IPS-18c (cell line): ENCODE measurements around the gene CILP2.

Source experiments
- H3K4me3 ChIP-seq: 2 replicates; pipeline ENCODE4 v1.7.0; 2013; ENCODE audit warnings: low read depth, mild to moderate bottlenecking, low read length, moderate library complexity; ENCODE audit not compliant: insufficient read depth
- H3K9me3 ChIP-seq: one replicate; pipeline ENCODE4 v1.6.1; 2013; ENCODE audit warnings: mild to moderate bottlenecking, low read length, moderate library complexity; ENCODE audit not compliant: control insufficient read depth, insufficient read depth

CILP2 gene

DNA sequence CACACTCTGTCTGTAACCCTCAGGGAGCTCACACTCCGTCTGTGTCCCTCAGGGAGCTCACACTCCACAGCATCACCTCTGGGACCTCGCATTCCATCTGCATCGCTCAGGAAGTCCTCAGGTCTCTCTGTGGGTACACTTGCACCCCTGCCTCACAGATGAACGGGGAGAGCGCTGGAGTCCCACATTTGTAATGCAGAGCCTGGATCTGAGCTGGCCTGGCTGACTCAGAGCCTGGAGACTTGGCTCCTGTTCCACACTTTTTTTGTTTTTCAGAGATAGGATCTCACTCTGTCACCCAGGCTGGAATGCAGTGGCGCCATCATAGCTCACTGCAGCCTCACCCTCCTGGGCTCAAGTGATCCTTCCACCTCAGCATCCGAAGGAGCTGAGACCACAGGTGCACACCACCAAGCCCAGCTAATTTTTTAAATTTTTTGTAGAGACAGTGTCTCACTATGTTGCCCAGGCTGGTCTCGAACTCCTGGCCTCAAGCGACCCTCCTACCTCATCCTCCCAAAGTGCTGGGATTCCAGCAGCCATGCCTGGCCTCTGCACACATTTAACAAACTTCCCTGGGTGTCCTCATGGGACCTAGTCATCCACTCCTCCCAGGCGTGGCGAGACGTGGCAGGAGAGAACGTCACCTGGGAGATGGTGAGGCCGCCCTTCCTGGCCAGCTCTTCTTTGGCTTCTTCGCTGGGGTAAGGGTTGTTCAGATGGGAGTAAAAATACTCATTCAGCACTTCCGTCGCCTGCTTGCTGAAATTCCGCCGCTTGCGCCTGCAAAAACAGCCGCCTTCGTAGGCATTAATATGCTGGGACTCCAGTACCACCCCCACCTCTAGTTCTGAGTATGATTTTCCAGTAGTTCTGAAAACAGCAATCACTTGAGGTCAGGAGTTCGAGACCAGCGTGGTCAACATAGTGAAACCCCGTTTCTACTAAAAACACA, 31.0 kb downstream of the CILP2 start:
- Histone ChIP-seq H3K4me3 (no peak overlapping the region), H3K9me3 (no peaks in the 10 kb centered on the region)

DNA sequence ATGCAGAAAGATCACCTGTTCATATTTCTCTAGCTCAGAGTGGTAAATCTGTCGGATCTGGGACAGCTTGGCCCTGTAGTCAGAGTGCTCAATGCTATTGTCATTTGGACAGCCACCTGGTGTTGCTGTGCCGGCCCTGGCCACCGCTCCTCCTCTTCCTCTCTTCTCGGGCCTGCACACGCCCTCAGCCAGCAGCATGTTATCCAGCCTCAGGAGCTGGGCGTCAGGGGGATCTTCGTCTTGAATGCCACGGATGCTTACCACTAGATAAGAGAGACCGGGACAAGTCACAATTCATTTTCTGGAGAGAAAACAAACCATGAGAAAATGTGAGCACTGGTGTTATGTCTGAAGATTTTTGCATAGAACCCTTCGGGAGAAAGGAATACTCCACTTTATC, 32.5 kb downstream of the CILP2 start:
- no peak overlapping the region for H3K4me3 ChIP-seq

DNA sequence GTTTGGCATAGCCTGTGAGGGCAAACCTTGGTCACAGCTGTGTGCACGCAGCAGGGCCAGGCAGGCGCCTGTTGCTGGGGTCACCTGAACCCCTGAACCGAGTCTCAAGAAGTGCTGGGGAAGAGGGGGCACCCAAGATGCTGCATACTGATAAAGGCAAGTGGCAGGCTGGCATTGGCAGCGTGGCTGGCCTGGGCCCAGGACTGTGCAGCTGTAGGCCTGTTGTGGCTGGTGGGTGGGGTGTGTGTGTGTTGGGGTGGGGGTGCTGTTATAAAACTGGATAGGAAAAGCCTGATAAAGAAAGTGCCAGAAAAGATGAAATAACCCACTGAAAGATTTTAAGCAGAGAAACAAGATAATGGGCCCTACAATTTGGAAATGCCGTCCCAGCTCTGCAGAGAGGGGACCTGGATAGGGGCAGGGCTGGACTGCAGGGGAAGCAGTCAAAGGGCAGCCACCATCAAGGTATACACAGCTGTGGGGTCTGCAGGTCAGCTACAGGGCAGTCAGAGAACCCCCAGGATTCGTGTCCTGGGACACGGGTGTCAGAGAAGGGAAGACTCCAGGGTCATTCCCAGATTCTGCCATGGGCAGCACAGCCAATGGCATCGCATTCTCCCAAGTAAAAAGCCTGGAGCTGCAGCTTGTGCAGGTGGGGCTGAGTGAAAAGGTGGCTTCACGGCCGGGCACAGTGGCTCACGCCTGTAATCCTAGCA, 33.2 kb downstream of the CILP2 start:
- H3K4me3 ChIP-seq, result no peak overlapping the region
- H3K9me3 ChIP-seq, result no peaks in the 10 kb centered on the region

More for the DNA sequence above, 32.5 kb downstream of the CILP2 start:
- H3K9me3 ChIP-seq, result no peaks in the 10 kb centered on the region

DNA sequence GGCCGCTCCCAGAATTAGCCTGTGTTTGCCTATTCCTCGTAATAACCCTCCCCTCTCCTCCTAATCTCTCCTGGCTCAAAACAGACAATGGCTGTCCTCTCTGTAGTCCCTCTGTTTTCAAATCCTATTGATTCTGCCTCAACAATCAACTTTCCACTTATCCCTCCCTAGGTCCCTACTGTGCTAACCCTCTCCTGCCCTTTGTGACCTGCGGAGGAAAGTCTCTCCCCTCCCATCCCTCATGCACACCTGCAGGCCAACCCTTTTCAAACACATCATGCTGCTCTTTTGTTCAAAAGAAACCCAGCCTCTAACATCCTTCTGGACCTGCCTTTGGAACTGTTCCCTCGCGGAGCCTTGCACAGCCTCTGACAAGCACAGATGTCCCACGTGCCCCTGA, 37.3 kb downstream of the CILP2 start:
- no peak overlapping the region for H3K4me3 ChIP-seq

DNA sequence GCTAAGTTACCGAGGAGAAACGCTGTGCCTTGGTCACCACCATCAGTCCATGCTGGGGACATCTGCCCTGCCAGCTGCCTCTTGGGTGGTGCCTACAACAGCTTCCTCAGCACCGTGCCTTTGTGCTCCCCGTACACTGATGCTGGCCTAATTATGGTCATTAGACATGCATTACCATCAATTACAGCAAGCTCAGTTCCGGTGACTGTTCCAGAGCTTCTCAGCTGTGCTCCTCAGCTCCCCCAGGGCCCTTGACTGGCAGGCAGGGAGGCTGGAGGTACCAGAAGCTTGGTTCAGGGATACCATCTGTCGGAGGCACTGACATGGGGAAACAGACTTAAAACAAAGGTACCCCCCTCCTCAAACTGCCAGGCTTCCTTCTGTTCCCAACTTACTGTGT, 40.2 kb downstream of the CILP2 start:
- Histone ChIP-seq H3K9me3 (no peaks in the 10 kb centered on the region), H3K4me3 (no peak overlapping the region)

More for the DNA sequence above, 37.3 kb downstream of the CILP2 start:
- no peaks in the 10 kb centered on the region for H3K9me3 ChIP-seq

DNA sequence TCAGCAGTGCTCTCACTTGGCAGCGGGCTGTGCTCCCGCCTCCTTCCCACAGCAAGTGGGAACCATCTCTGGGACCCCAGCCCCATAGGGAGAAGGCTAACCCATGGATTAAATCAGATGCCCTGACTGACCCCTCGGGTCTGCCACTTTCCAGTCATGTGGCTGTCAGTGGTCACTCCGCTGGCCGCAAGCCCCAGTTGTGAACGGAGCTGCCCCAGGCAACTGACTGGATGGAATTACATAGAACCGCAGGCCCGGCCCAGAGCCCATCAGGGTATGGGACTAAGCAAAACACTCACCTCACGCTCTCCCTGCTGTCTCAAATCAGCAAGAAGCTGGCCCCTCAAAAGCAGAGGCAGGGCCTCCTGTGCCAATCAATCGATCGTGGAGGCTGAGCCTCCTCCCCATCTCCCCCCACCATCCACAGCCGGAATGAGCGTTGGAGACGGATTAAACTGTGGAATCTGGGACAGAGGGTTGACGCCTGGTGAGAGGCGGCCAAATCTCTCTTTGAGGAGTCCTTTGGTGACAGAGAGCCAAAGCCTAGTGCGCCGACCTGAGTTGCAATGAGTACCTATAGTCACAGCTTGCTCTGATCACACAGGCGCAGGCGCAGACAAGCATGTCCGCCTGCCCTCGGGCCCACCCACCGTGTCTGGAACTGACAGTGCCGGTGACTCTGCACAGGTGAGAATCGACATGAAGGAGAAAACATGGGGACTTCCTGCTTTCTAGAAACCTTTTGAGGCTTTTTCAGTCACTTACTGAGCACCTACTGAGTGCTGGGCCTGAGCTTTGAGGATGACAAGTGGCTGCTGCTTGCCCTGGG, 41.7 kb downstream of the CILP2 start:
- no peak overlapping the region for H3K4me3 ChIP-seq

DNA sequence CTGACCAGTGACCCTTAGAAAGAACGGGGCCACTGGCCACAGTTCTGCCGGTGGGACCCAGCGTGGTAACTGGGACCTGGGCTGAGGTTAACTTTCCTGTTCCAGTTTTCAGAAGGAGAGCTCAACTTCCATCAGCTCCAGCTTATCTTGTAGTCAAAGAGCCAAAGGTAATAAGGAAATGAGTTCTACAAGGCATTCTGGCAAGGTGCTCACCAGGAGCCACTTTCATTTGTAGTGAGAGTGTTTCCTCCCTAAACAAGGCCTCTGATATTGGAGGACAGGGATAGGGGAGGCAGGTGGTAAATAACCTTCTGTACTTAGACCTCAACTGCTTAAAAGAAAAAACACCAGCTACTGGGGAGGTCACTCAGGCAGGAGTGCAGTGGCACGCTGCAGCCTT, 42.4 kb downstream of the CILP2 start:
- H3K9me3 ChIP-seq, result no peaks in the 10 kb centered on the region
- H3K4me3 ChIP-seq, result no peak overlapping the region

More for the DNA sequence above, 41.7 kb downstream of the CILP2 start:
- no peaks in the 10 kb centered on the region for H3K9me3 ChIP-seq

DNA sequence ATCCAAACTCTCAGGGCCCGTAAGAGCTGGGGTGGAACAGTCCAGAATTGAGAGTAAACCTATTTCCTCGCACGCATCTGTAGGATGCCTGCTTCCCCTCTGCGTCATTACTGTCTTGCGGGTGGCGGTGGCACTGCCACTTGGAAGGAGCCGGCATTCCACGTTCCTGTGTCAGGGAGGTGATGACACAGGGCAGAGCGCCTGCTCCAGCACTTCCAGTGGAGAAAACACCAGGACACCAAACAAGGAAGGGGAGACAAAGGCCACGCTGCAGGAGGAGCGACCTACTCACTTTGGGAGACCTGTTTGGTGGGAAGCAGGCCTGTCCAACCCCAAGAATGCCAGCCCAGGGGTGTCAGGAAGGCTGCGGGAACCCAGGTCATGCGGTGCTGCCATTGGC, 43.3 kb downstream of the CILP2 start:
- Histone ChIP-seq H3K4me3 (no peak overlapping the region), H3K9me3 (no peaks in the 10 kb centered on the region)

DNA sequence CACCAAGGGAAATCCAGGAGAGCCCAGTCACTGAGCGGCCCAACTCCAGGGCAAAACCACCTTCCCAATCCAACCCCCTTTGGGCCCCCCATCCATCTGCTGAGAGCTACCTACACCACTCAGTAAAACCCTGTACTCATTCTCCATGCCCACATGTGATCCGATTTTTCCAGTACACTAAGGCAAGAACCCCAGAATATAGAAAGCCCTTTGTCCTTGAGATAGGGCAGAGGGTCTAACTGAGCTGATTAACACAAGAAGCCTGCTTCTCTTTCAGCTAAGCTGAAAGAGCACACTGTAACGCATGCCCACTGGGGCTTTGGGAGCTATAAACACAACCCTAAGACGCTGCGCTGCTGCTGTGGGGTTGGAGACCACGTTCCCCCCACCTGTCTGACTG, 44.4 kb downstream of the CILP2 start:
- Histone ChIP-seq H3K9me3 (no peaks in the 10 kb centered on the region), H3K4me3 (no peak overlapping the region)

DNA sequence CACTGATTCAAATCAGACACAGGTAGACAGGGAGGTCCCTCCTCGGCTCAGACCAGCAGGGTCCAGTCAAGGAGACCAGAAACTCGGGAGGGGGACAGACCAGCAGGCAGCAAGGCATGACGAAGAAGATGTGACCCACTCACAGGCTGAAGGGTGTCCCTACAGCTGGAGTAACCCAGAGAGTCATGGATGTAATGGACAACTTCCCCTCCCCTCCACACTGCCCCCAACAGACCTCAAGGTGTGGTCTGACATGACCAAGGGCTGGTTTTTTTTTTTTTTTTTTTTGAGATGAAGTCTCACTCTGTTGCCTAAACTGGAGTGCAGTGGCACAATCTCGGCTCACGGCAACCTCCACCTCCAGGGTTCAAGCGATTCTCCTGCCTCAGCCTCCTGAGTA, 46.3 kb downstream of the CILP2 start:
- H3K9me3 ChIP-seq, result no peaks in the 10 kb centered on the region
- H3K4me3 ChIP-seq, result no peak overlapping the region

DNA sequence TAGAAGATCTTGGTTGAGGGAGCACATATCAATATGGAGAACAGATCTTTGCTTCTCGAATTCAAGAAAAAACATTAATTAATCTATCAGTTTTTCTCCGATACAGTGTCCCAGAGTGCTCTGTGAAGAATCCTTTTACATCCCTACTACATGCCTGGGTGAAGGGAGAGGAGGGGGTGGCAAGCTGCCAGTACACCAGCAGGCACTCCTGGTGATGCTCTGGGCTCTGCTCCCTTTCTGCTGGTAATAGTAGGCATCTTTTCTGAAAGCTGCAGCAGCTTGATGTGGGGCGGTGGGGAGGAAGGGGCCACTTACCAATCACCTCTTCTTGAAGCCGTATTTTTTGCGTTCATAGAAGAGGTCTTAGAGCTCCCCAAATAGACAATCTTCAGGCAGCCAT, 49.7 kb downstream of the CILP2 start:
- H3K4me3 ChIP-seq, result no peak overlapping the region
- H3K9me3 ChIP-seq, result no peaks in the 10 kb centered on the region

DNA sequence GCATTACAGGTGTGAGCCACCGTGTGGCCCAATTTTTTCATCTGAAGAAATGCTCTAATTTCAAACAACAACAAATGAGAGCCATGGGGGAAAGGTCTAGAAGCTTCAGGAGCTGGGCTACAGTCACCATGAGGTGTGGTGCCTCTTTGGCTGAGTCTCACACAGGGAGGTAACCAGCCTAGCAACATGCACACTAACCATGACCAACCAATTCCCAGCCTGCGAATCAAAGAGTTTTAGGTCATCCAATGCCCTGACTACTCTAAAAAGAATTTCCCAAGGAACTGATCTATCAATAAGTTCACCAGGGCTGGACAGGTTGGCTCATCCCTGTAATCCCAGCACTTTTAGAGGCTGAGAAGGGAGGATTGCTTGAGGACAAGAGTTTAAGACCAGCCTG, 50.5 kb downstream of the CILP2 start:
- H3K9me3 ChIP-seq, result no peaks in the 10 kb centered on the region
- no peak overlapping the region for H3K4me3 ChIP-seq

DNA sequence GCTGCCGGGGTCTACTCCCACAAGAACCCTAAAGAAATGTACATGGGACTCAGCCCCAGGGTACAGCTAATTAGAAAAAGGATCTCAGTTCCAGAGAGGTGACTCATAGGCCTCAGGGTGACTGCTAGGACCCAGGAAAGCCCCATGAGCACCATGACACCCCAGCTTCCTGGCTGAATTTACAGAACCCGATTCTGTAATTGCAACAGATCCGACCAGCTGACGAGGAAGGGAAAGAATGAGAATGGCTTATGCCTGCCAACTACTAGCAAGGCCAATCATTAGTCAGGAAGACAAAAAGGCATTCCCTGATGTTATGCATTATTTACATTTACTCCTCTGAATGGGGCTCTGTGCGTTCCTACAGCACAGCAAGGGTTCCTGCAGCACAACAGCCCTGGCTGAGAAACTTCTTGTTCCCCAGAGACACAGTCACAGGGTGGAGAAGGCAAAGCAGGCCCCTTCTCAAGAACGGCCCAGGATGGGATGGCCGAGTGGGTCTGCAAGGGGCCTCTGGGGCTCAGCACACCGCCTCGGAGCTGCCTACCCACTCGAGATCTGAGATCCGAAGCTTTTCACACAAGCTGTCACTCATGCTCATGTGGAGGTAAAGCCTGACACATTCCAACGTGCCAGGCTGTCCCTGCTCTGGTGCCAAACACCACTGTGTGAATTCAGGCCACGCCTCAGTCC, 53.2 kb downstream of the CILP2 start:
- Histone ChIP-seq H3K4me3 (no peak overlapping the region), H3K9me3 (no peaks in the 10 kb centered on the region)

DNA sequence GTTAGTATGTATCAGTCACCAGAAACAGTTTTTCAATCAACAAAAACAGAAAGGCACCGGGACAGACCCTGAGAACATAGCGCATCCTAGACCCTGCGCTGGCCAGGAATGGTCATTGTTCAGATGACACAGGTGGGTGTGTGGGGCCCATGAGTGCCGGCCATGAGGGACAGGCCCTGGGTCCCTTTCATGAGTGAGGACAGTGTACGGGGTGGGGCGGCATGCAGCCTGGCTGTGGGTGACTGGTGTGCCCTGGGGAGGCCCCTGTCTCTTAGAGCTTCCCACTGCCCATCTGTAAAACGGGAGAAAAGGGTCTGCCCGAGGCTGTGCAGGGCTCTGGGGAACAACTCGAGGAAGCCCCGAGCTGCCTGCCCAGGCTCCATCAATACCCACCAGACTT, 54.6 kb downstream of the CILP2 start:
- H3K9me3 ChIP-seq, result no peaks in the 10 kb centered on the region
- H3K4me3 ChIP-seq, result no peak overlapping the region

DNA sequence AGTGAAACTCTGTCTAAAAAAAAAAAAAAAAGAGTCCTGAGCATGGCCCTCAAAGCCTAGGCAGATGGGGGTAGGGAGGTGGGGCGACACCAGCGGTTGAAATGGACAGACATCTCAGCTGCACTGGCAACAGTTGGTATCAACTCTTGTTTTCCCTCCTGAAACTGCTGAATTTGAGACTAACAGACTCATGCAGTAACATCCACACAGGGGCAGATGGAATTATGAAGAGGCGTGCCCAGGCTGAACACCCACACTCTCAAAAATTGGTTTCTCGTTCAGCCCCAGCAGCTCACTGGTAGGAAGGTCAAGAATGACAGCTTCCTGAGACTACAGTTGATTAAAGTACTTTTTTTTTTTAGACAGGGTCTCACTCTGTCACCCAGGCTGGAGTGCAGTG, 56.3 kb downstream of the CILP2 start:
- Histone ChIP-seq H3K9me3 (no peaks in the 10 kb centered on the region), H3K4me3 (no peak overlapping the region)

DNA sequence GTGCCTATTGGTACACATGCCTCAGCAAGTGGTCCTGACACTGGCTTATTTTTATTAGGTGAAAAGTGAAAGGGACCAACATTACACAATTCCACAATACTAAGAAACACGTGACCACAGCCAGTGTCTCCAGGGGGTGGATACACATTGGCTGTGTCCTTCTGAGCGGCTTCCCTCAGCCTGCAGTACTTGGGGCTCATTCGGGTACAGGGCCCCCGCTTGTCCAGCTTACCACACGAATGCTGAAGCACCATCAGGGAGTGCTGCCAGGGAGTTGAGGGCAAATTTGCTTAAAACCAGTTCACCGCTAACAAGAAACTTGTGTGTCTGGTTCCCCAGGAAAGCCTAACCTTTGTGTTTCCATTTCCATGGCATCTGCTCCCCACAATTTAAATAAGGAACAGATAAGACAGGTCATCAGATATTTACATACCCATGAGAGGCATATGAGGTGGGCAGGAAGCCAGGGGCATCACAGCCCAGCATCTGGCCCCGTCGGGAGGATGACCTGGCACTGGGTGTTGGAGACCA, 57.2 kb downstream of the CILP2 start:
- H3K4me3 ChIP-seq, result no peak overlapping the region
- H3K9me3 ChIP-seq, result no peaks in the 10 kb centered on the region
